HG02798 (cell line): ENCODE results near the gene RIPPLY3.
"Not testable (repeated sequence)": the region's sequence is repeated elsewhere in the genome, so short reads cannot be mapped to it uniquely, and the experiment has no call there.

ENCODE experiments used
- ATAC-seq: cut with Tn5 transposase; IDR thresholded peaks from one replicate; pipeline ENCODE4 v1.9.1; 2021; ENCODE audit warnings: mild to moderate bottlenecking; ENCODE audit not compliant: unreplicated experiment, poor library complexity

Gene RIPPLY3

DNA sequence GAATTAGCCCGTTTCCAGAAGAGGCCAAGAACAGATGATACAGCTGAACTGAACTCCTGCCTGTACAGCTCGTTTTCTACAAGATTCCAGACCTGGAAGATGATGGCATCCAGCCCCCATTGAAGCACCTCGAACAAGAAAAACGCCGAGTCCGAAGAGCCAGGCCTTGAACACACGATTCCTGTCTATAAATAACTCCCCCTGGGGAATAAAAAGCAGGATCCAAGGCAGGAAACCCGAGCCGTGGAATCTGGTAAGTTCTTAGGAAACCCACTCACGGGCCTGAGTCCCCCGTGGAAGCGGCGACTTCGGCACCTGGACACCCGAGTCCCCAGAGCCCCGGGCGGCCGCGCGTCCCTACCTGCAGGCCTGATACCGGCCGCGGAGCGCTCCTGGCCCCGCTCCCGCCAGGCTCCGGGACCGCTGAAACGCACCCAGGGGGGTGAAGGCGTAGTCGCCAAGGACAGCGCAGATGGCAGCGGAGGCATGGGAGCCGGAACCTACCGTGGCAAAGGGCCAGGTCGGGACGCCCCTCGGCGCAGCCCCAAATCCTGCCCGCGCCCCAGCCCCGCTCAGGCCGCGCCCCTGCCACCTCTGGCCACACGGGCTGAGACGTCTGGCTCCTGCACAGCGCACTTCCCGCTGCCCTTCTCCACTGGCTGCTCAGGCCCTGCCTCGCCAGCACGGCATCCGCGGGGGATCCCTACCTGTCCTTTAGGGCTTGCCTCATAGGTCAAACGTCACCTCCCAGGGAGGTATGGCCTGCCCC lies 26.0 kb upstream of the RIPPLY3 start:
- ATAC-seq = peak; percentile 46

DNA sequence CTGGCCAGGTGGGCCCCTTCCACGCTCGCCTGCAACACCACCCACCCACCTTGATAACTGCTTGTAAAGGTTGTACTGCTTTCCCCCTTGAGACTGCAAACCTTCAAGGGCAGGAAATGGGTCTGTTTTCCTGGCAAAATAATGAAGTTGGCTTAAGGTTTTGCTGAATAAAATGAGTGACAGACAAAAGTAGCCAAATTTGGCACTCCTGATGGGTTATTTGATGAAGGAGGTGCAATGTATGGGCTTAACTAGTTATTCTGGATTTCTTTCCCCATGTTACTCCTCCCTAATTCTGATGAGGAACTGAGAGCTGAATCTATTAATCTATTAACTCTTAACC lies 25.5 kb upstream of the RIPPLY3 start:
- ATAC-seq = no peak

DNA sequence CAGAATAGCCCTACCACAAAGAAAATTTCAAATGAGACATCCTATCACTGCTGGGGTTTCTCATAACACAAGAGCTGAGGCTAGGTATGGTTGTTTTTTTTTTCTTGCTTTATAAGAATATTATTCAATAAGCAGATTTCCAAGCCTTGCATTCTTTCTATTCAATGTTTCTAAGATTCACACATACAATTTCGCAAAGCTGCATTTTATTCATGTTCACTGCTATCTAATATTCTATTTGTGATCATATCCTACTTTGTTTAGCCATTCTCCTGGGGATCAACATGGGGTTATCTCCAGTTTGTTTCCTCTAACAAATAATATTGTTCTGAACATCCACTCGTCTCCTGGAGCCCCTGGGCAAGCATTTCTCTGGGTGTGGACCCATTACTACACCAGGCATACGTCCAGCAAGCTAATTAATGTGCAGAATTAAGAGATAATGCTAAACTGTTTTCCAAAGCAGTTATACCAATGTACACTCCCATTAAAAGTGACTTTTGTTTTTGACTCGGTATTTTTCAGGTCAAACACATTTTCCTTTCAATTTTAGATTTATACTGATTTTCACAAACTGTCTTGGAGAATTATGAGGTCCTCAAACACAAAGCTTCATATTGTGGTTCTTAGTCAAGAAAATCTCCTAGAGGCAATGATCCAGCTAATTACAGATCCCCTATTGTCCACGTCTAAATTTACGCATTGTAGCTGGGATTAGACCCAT lies 24.4 kb upstream of the RIPPLY3 start:
- no peak for ATAC-seq

DNA sequence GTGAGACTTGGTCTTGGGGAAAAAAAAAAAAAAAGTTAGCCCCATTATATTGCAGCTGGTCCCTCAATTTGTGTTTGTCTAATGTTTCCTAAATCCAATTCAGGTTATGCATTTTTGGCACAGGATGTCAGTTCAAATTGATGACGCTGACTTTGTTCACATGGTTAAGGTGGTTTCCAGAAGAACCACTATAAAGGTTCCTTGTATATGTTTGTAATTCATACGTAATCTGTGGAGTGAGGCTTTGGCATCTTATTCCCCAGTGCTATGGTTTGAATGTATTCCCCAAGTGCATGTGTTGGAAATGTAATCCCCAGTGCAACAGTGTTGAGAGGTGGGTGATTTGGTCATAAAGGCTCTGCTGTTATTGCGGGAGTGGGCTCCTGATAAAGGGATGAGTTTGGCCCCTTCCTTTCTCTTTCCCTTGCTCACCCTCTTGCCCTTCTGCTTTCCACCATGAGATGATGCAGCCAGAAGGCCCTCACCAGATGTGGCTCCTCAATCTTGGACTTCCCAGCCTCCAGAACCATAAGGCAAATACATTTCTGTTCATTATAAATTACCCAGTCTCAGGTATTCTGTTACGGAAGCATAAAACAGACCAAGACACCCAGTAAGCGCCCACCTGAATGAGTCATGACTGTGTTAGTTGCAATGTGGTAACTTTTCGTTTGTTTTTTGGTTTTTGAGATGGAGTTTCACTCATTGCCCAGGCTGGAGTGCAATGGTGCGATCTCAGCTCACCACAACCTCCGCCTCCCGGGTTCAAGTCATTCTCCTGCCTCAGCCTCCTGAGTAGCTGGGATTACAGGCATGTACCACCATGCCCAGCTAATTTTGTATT lies 20.5 kb upstream of the RIPPLY3 start:
- no peak for ATAC-seq

GRCh38 chr21:36987845-36988244 lies 18.7 kb upstream of the RIPPLY3 start:
- no peak for ATAC-seq

- no peak for ATAC-seq
These were observed 18.0 kb upstream of the RIPPLY3 start for GRCh38 chr21:36988536-36988935.

- ATAC-seq = not testable (repeated sequence)
These were observed 17.3 kb upstream of the RIPPLY3 start for GRCh38 chr21:36989199-36989698.

DNA sequence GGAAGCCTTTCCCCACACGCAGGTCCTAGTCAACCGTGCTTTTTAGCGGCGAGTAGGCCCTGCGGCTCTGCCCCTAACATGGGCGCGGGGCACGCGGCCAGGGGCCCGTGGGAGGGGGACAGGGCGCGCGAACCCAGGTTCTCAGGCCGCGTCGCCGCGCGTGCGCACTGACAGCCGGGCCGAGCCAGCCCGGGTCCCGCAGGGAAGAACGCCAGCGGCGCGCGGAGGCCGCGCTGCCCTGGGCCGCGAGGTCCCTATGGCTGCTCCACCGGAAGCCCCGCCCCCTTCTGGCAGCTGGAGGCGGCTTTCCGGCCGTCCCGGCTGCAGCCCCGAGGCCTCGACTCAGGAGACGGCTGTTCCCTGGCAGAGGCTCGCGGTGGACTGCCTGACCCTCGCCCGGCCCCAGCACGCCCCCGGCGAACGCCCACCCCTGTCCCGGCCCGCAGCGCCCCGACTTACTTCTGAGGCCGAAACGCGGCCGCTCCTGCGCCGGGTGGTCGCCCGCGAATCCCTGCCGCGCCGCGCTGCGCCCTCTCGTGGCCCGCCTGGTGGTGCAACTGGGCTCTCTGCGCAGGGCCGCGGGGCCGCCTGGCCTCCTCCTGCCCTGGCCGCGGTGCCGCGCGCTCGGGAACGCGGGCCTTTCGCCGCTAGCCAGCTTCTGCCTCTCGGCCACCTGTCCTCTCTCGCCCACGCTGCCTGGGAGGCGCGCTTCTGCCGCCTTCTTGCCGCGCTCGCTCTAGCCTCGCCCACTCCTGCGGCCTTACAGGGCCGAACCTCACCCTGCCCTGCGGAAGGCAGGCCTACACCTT lies 16.6 kb upstream of the RIPPLY3 start:
- ATAC-seq = peak; percentile 93

DNA sequence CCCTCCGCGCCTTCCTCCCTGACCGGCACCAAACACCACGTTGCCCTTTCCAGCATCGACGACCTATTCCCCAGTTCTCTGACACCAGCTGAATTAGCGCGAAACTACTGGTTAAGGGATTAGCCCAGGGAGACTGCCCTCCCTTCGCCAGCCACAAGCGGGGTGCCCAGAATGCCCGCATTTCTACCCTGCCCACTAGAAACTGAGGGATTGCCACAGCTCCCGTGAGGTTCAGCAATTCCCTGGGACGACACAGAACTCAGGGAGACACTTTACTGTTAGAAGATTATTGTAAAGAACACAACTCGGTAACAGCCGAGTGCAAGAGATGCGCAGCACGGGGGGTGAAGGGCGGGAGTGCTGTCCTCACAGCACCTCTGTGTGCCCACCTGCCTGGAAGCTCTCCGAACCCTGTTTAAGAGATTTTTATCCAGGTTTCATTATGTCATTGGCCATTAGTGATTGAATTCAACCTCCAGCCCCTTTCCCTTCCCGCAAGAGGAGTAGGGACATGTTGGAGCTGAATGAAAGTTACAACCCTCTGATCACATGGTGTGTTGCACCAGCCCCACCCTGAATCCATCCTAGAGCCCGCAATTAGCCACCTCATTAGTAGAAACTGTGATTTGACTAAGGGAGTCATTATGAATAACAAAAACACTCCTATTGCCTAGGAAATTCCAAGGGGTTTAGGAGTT lies 15.8 kb upstream of the RIPPLY3 start:
- no peak for ATAC-seq

GRCh38 chr21:36992671-36993070 lies 13.8 kb upstream of the RIPPLY3 start:
- ATAC-seq = no peak

DNA sequence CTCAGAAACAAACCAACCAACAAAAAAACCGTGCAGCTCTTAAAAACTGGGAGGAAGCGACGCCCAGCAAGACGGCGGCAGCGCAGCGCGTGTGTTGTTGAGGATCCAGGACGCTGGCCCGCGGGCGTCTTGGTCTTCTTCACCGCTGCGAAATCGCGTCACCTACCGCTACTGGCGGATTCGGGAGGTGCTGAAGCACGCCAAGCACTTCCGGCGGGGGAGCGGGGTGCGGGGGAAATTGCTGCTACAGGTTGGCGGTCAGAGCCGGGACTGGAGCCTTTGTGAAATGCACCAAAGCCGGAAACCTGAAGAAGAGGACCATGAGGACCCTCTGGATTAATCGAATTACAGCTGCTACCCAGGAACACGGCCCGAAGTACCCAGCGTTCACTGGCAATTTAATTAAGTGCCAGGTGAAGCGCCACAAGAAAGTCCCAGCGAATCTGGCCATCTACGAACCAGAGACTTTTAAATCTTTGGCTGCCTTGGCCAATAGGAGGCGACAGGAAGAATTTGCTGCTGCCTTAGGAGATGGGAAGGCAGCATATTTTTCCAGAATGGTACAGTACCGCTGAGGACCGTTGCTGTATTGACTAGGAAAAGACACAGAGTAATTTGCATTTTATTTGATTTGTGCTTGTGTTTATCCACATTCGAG lies 11.9 kb upstream of the RIPPLY3 start:
- no peak for ATAC-seq

DNA sequence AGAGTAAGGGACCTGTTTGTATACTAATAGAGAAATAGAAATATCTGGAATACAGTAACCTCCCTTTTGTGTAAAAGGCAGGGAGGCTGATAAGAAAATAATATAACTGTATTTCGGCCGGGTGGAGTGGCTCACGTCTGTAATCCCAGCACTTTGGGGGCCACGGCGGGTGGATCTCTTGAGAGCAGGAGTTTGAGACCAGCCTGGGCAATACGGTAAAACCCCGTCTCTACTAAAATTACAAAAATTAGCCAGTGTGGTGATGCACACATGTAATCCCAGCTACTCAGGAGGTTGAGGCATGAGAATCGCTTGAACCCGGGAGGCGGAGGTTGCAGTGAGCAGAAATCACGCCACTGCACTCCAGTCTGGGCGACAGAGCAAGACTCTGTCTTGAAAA lies 11.2 kb upstream of the RIPPLY3 start:
- ATAC-seq = not testable (repeated sequence)

DNA sequence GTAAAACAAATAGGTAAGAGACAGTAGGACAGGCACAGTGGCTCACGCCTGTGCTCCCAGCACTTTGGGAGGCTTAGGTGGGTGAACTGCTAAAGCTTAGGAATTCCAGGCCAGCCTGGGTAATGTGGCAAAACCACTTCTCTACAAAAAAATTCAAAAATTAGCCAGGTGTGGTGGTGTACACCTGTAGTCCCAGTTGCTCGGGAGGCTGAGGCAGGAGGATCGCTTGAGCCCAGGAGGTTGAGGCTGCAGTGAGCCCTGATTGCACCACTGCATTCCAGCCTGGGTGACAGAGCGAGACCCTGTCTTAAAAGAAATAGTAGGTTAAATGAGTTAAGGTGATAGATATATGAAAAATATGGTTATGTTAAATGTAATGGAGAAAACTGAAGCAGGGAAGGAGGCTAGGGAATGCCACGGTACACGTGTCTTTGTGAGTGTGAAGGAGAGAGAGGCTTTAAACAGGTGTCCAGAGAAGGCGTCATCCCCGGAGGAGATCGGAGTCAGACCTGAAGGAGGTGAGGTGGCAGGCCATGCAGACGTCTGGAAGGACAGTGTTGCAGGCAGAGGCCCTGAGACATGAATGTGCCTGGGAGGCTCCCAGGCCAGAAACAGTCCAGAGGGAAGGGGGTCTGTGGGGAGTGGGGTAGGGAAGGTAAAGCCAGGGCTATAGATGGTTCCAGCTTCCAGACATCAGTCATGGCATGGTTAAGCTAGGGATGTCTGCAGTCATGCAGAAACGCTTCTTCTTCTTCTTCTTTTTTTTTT lies 7.2 kb upstream of the RIPPLY3 start:
- no peak for ATAC-seq

- ATAC-seq = no peak
These were observed 6.1 kb upstream of the RIPPLY3 start for GRCh38 chr21:37000381-37000780.

DNA sequence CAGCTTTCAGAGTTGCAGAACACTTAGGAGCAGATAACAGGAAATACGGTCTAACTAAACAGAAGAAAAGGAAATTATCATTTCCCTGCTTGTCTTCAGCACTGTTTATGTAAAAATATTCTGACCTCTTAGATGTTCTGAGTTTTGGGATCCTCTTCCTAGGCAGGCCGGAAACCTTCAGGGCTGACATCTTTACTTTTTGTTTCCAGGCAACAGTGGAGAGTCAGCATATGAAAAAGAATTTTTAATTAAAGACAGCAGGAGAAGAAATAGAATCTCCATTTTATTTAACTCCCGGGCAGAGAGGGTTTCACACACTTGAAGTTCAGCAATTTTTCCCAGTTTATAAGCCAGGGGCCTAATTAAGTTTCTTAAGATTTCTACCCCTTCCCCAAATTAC lies 5.1 kb upstream of the RIPPLY3 start:
- ATAC-seq = no peak

GRCh38 chr21:37002851-37003250 lies 3.7 kb upstream of the RIPPLY3 start:
- not testable (repeated sequence) for ATAC-seq

DNA sequence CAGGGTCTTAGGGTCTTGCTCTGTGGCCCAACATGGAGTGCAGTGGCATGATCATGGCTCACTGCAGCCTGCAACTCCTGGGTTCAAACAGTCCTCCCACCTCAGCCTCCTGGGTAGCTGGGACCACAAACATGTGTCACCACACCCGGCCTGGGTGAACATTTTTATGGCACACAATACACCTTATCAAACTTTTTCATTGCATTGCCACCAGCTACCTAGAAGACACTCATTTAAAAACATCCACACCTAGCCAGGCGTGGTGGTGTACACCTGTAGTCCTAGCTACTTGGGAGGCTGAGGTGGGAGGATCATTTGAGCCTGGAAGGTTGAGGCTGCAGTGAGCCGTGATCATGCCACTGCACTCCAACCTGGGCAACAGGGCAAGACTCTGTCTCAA lies 2.6 kb upstream of the RIPPLY3 start:
- not testable (repeated sequence) for ATAC-seq
